Measurements from ENCODE around the gene CEP290.

- TF ChIP-seq POLR2AphosphoS5 (IDR thresholded peaks at IDR 0.05) = no peak
- no peak for TF ChIP-seq CTCF (IDR thresholded peaks at IDR 0.05 in 8 of 11, conservative IDR thresholded peaks at IDR 0.05 in 3 of 11)
Observed at GRCh38 chr12:88187571-88187970, 45.7 kb upstream of the CEP290 start.

Data from spleen (tissue), 7 donors.